ENCODE measurements around the gene OGFR. TPM values are rescaled to one million over a fixed set of nuclear protein-coding genes. Genes with fewer than 3 reads are reported as not detected.

The OGFR gene
- 19.7 and 21.7 TPM in 2 replicates for polyA plus RNA-seq (2011; rRNA removed)
- polyA minus RNA-seq (2011; rRNA and poly(A)+ RNA removed): 22.0 and 32.6 TPM in 2 replicates

GRCh38 chr20:62804627-62805154 is at the start of gene OGFR:
TSS of gene OGFR (plus strand) at chr20:62804835. CDS start at chr20:62804860, 25 bp downstream.
- Histone ChIP-seq H3K27me3 (ENCODE audit: control insufficient read depth, insufficient read depth, low read length) (no peaks in the 10 kb centered on the region), H3K9me3 (ENCODE audit: control insufficient read depth, insufficient read depth, low read length) (no peaks in the 10 kb centered on the region; the same call in 1 of the 2 replicates), H3K27ac (ENCODE audit: low read depth, low read length) (no peak within 1 kb of the TSS), H3K4me3 (ENCODE audit: low read depth, low read length) (peak within 1 kb of the TSS; percentile 68)
- DNase-seq (ENCODE audit: low read depth, low spot score): no peak
- CTCF ChIA-PET: no interaction called here
- no peak for TF ChIP-seq CTCF (IDR thresholded peaks at IDR 0.05; ENCODE audit: low read depth, low read length)
- POLR2A ChIA-PET: interaction anchor here (1.0 kb wide), 1 partner anchor 133 kb away, joined by 3 read pairs; no protein-coding TSS in a partner anchor

GRCh38 chr20:62754991-62755356 is 49.7 kb upstream of the OGFR start:
- ChIA-PET CTCF (no interaction called here), POLR2A (no interaction called here)
- DNase-seq (ENCODE audit: low read depth, low spot score): no peak
- TF ChIP-seq CTCF (IDR thresholded peaks at IDR 0.05; ENCODE audit: low read depth, low read length): no peak
- Histone ChIP-seq H3K27me3 (ENCODE audit: control insufficient read depth, insufficient read depth, low read length) (peaks cover 5% of the 10 kb centered on the region), H3K9me3 (ENCODE audit: control insufficient read depth, insufficient read depth, low read length) (peaks cover 7% of the 10 kb centered on the region; the same call in 1 of the 2 replicates), H3K4me3 (ENCODE audit: low read depth, low read length) (no peak overlapping the region), H3K27ac (ENCODE audit: low read depth, low read length) (no peak overlapping the region)

- no peak for TF ChIP-seq CTCF (IDR thresholded peaks at IDR 0.05; ENCODE audit: low read depth, low read length)
- ChIA-PET POLR2A (no interaction called here), CTCF (no interaction called here)
- peaks cover 7% of the 10 kb centered on the region; the same call in 1 of the 2 replicates for H3K9me3 ChIP-seq (ENCODE audit: control insufficient read depth, insufficient read depth, low read length)
- peak overlapping the region; percentile 11 for H3K27ac ChIP-seq (ENCODE audit: low read depth, low read length)
- no peak for DNase-seq (ENCODE audit: low read depth, low spot score)
- no peak overlapping the region for H3K4me3 ChIP-seq (ENCODE audit: low read depth, low read length)
- H3K27me3 ChIP-seq (ENCODE audit: control insufficient read depth, insufficient read depth, low read length): peaks cover 5% of the 10 kb centered on the region
These were observed 48.6 kb upstream of the OGFR start for GRCh38 chr20:62755817-62756724.

GRCh38 chr20:62758226-62758912 is 46.3 kb upstream of the OGFR start:
- no peak for TF ChIP-seq CTCF (IDR thresholded peaks at IDR 0.05; ENCODE audit: low read depth, low read length)
- H3K9me3 ChIP-seq (ENCODE audit: control insufficient read depth, insufficient read depth, low read length): peaks cover 7% of the 10 kb centered on the region; the same call in 1 of the 2 replicates
- no peak overlapping the region for H3K27ac ChIP-seq (ENCODE audit: low read depth, low read length)
- H3K27me3 ChIP-seq (ENCODE audit: control insufficient read depth, insufficient read depth, low read length): peaks cover 11% of the 10 kb centered on the region
- ChIA-PET POLR2A (no interaction called here), CTCF (no interaction called here)
- no peak overlapping the region for H3K4me3 ChIP-seq (ENCODE audit: low read depth, low read length)
- no peak for DNase-seq (ENCODE audit: low read depth, low spot score)
